ENCODE data around the gene PLA2G2E. TPM values are rescaled to one million over a fixed set of nuclear protein-coding genes. Genes with fewer than 3 reads are reported as not detected.

Gene PLA2G2E, protein sequence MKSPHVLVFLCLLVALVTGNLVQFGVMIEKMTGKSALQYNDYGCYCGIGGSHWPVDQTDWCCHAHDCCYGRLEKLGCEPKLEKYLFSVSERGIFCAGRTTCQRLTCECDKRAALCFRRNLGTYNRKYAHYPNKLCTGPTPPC
- not detected for total RNA-seq

DNA sequence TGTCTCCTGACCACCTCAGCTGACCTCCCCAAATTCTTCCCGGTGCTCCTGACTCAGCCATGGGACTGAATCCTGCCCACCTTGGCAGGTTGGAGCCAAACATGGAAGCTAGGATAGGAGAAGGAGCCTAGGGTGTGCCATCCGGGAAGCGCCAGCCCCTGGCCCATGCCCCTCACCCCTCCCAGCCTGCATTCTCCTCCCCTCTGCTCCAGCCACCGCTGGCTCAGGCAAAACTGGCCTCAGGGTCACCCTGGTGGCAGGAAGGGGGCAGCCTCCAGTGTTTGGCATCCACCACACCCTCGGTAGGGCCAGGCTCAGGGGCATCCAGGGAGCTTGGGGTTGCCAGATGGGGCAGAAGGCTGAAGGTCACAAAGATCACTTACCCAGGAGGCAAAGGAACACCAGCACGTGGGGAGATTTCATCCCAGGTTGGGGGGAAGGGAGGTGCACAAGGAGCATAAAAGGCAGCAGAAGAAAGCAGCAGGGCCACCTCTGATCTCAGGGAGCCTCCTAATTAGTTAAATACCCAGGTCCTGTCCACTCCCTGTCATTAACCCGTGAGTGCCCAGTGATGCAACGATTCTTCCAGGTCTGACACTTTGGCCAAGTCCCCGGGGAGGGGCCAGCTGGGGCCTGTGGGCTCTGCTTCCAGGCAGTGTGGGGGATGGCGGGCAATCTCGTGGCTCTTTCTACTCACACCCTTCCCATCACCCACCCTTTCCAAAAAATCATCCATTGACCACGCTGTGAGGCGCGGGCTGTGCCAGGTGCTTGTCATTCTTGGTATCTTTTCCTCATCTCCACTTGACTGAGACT is at the start of gene PLA2G2E:
TSS of gene PLA2G2E (minus strand) at position 481 of the 816 bp plus-strand sequence. CDS start at position 423, 58 bp downstream.

DNA sequence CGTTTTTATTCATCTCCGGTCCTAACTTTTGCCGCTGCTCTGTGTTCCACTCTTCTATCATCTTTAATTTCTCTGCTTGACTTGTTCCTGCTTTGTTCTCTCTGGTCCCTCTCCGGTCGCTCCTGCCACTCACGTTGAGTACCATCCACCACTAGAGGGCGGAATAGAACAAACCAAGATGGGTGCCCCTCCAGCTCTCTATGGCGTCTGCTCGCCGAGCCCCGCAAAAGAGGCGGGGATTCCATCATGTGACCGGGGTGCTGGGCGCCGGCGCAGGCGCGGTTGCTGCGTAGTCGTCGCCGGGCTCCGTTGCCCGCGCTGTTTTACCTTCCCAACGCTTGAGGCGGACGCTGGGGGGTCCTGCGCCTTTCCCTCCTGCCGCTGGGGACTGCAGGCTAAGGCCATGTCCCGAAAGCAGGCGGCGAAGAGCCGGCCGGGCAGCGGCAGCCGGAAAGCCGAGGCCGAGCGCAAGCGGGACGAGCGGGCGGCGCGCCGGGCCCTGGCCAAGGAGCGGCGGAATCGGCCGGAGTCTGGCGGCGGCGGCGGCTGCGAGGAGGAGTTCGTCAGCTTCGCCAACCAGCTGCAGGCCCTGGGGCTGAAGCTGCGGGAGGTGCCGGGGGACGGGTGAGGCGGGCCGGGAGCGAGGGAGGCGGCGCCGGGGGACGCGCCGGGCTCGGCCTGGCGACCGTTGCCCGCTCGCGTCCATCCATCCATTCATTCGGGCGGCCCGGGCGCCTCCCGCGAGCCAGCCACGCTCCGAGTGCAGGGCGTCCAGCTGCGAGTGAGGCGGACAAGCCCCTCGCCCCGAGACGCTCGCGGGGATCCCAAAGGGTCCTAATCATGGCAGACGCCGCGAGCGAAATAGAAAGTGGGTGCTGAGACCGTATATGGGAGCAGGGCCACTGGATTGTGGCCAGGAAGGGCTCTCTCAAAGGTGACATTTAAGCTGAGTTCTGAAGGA is 41.0 kb downstream of the PLA2G2E start, which contains the start of gene OTUD3:
TSS of gene OTUD3 (plus strand) at position 285 of the 961 bp plus-strand sequence. CDS start at position 404, 119 bp downstream.

Other genes starting within 250 kb of the PLA2G2E start
- gene TMCO4, start 123.7 kb downstream of the PLA2G2E start, total RNA-seq = 0.63 TPM
- not detected for gene RNF186, start 108.3 kb downstream of the PLA2G2E start, total RNA-seq
- 17.8 TPM for gene OTUD3, start 41.2 kb downstream of the PLA2G2E start, total RNA-seq
- gene PLA2G2A, start 56.0 kb upstream of the PLA2G2E start, total RNA-seq = not detected
- not detected for gene PLA2G5, start 146.6 kb upstream of the PLA2G2E start, total RNA-seq
- gene PLA2G2D, start 195.9 kb upstream of the PLA2G2E start, total RNA-seq = not detected
- not detected for gene PLA2G2F, start 215.7 kb upstream of the PLA2G2E start, total RNA-seq